ENCODE results near the gene OR52B4.
"Not testable (repeated sequence)": the region's sequence is repeated elsewhere in the genome, so short reads cannot be mapped to it uniquely, and the experiment has no call there.

The OR52B4 gene

DNA sequence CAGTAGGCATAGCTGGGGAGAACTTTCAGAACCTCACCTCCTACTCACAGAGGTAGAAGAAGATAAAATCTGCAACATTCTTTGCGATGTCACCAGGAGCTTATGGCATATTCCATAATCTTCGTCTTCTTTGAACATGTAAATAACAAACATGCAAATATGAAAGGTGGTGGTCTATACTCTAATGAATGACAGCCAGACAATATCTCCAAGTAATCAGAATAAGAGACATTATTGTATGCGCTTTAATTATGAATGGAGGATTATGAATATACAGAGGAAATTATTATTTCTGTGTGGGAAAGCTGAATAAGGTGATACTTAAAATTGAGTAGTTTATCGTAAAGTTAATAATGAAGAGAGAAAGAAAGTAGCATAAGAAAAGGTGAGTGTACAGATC is at the start of gene OR52B4:
TSS of gene OR52B4 (minus strand) at position 101 of the 400 bp plus-strand sequence. CDS start at position 10, 91 bp downstream.
- DNase-seq = no peak

DNA sequence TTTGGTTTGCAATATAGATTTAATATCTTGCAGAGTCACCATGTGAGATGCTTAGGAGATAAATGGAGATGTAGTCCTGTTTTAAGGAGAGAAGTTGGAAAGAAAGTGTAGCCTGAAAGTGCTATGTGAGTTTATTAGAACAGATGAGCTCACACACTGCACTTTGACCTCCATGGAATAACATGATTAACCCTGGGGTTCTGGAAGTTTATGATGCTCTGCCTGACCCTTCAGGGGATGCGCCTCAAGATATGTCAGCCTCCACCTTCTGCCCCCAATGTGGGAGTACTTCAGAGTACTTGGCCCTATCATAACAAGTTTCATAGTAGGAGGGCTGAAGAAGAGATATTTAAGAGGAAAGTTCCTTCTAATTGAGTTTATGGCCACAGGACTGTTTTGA is 48.6 kb upstream of the OR52B4 start:
- DNase-seq = no peak

DNA sequence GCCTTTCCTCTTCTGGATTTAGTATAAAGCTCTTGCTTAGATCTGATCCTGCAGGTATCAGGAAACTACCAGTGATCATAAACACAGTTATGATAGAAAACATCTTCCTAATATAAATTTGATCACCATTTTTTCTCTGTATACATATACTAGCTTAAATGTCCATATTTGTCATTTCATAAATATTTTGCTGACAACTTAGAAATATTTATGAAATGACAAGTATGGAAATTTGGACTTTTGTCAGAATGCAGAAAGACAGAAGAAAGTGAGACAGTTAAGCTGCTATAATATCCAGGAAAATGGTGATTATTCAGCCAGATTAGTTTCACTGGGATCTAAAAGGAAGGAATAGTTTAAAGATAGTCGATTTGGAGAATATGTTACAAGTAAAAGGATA is 48.1 kb upstream of the OR52B4 start:
- DNase-seq = no peak

DNA sequence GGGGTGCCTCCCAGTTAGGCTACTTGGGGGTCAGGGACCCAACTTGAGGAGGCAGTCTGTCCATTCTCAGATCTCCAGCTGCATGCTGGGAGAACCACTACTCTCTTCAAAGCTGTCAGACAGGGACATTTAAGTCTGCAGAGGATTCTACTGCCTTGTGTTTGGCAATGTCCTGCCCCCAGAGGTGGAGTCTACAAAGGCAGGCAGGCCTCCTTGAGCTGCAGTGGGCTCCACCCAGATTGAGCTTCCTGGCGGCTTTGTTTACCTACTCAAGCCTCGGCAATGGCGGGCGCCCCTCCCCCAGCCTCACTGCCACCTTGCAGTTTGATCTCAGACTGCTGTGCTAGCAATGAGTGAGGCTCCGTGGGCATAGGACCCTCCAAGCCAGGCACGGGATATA is 38.0 kb upstream of the OR52B4 start:
- DNase-seq = not testable (repeated sequence)

DNA sequence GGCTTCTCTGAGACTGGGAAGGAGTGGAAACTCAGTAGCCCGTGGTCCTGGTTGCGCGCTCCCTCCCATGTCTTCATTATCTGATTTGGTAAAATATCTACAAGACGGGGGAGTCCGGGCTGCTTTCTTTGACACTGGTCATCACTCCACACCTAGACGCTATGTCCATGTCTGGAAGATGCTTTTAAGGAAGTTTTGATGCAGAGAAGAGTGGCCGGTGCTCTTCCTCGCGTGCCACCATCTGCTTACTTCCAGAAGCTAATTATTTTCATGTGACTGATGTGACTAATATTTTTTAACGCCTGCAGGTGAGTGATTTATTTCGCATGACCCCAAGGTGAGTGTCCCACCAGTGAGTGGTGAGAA is 25.7 kb upstream of the OR52B4 start:
- DNase-seq = no peak

DNA sequence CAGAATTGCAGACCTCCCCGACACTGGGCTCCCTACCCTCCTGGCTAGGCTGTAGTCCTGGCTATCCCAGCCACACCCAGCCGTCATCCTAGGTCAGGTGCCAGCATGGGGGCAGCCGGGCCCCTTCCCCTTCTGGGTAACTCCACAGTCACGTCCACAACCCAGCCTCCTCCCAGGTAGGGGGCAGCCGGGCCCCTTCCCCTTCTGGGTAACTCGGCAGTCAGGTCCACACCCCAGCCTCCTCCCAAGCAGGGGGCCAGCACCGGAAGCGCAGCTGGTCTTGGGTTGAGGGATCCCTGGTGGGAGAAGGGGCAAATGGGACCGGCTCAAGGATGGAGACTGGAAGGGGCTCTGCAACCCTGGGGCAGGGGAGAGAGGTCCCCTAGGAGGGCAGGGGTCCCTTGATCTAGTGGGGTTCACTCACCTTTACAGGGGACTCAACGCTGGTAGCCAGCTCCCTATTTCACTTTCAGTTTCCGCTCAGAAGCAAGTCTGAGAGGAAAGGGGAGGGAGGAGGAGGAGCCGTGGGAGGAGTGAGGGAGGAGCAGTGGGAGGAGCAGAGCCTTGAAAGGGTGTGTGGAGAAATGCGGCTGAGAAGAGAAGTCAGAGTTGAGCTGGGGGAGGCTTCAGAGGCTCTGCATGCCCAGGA is 25.1 kb upstream of the OR52B4 start, which contains the start of gene TRIM21:
TSS of gene TRIM21 (minus strand) at position 494 of the 649 bp plus-strand sequence. CDS start 3,293 bp downstream, outside the sequence.
- no peak for DNase-seq

DNA sequence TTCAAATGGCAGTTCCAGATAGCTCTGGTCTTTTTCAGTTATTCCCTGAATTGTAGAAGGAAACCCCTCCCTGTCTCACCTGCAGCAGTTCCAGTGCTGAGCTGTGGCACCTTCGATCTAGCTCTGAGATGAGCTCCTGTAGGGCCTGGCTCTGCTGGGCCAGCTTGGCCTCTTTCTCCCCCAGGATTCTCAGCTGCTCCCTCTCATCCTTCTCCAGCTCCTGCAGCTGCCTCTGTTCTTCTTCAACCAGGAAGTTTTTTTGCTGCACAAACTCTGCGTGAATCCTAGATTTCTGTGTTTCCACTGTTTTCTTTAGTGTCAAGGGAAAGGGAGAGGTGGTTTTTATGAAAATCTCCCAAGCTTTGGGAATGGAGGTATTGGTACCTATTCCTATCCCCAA is 20.0 kb upstream of the OR52B4 start:
- no peak for DNase-seq

DNA sequence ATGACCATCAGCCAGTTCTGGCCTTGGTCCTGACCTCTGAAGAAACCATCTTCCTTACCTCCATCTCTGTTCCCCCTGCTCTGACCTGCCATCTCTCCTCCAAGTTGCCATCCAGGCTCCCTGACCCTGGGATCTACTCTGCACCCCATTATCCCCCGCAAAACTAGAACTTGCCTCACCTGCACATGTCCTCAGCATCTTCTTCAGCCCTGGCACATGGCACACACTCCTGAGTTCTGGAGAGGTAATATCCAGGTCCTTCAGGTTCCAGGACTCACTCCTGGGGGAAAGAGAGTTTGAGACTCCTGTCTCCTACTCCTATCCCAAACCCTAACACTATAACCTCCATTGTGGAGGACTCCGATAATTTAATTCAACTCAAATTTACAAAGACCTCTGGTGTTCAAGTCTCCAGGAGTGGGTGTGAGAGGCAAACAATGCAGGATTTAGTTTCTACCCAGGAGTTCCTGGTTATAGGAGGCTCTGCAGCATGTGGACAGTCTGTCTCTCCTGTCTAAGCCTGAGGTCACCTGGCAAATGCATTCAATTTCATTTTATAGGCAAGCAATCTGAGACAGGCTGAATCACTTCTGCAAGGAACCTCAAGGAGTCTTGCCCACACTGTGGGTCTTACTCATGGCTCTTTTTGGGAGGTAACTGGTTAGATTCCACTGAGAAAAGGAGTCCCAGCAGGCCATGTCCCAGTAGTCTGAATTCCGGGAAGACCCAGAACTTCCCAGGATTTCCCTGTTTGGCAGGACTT is 18.0 kb upstream of the OR52B4 start:
- no peak for DNase-seq

DNA sequence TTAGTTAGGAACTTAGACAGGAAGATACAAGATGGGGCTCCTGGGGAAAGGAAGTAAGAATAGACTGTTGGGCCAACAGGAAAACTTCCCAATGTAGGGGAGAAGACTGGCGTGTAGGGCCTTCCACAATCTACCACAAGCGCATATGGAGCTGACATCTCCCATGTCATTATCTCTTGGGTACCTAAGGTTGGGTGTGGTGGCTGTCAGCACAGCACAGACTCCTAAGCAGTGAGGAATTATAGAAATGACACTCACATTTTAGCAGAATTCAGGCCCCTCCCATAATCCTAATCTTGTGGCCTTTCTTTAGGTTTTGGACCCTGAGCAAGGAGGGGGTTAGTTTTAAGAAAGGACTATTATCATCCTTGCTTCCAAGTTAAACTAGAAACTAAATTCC is 13.7 kb upstream of the OR52B4 start:
- DNase-seq = no peak

DNA sequence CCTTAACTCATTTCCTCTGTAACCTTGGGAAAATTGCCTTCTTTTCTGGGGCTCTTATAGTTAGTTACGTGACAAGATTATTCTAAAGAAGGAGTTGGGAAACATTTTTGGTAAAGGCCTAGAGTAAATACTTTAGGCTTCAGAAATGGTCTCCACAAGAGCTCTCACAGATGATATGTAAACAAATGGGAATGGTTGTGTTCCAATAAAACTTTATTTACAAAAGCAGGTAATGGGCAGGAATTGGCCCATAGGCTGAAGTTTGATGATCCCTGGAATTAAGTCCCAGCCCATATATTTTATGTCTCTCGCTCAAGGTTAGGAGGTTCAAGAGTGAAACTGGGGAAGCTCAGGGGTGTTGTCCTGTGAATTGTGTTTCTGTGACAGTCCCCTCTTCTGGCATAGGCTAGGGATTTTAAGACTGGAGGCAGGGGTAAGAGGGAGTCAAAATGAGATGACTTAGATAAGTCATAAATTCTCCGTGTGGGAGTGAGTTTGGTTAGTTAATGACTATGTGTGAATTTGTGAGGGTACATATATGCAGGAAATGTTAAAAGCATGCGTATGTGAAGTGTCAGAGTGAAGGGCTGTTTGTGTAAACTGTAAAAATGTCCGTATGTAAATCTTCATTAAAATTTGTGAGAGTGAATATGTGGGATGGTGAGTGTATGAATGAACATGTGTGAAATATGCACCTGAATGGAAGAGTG is 7.4 kb upstream of the OR52B4 start:
- no peak for DNase-seq

DNA sequence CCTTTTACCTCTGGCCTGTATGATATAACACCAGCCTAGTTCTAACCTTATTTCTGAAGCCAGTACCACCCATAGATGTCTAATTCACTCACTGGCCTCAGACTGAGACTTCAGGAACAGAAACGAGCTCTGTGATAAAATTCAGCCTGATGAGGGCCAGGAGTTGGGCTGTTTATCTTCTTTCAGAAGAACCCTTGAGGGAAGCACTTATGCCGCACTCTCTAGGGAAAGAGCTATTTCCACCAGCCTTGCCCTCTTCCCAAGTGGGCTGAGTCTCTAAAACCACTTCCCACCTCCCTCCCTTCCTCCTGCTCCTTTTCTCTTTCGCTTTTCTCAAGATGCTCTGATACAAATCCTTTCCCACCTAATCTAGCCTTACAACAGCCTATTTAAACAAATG is 2.0 kb upstream of the OR52B4 start:
- no peak for DNase-seq

DNA sequence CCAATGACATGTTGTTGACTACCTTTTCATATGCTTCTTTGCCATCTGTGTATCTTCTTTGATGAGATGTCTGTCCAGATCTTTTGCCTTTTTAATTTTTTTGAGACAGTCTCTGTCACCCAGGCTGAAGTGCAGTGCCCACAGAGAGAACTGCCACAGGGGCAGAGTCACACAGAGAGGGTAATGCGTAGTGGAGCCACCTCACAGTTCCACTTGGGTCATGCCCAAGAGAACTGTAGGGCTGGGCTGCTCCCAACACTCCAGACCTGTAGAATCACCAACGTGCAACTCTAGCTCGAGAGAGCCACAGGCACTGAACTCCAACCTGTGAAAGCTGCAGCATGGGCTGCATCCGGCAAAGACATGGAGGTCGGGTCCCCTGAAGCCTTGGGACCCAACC is 20.0 kb downstream of the OR52B4 start:
- not testable (repeated sequence) for DNase-seq

DNA sequence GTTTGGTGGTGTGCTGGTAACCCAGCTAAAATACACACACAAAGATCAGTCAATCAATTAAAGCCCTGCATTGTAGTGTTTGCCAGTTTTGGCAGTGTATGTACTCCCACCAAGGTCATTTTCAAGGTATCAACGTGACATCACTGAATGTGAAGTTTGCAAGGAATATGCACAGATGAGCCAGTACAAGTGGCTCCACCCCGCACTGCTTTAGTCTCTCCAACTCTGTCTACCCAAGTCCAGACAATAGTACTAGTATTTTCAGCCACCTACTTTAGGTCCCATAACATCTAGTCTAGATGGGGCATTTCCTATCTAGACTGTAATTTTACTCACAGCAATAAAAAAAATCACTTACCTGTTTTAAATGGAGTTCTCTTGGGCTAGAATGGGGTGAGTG is 22.8 kb downstream of the OR52B4 start:
- DNase-seq = not testable (repeated sequence)

DNA sequence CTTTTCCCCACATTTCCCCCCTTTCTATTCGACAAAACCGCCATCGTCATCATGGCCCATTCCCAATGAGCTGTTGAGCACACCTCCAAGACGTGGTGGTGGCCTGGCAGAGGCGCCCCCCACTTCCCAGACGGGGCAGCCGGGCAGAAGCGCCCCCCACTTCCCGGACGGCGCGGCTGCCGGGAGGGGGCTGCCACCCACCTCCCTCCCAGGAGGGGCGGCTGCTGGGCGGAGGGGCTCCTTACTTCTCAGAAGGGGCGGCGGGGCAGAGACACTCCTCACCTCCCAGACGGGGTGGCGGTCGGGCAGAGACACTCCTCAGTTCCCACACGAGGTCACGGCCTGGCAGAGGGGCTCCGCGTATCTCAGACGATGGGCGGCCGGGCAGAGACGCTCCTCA is 33.8 kb downstream of the OR52B4 start:
- not testable (repeated sequence) for DNase-seq
